ENCODE results near the gene DGCR8. TPM values are rescaled to one million over a fixed set of nuclear protein-coding genes. Genes with fewer than 3 reads are reported as not detected.

DGCR8 gene
- polyA plus RNA-seq, 2 of the 4 experiments (the other 2 are of a cell fraction), result 18.1 to 21.3 TPM

- Histone ChIP-seq H3K27ac (no peak overlapping the region), H3K4me3 (no peak overlapping the region), H3K4me2 (no peak overlapping the region), H3K9me3 (no peaks in the 10 kb centered on the region), H3K4me1 (no peaks in the 10 kb centered on the region)
- POLR2A ChIA-PET, result interaction anchor here (0.7 kb wide), 1 partner anchor 8 kb away, joined by 3 read pairs; the partner anchor contains the start of gene TRMT2A
- CTCF ChIA-PET, result interaction anchor here (1.3 to 2.4 kb wide), 5 partner anchors 8 to 143 kb away, joined by 3 to 11 read pairs (median 7); no protein-coding TSS in a partner anchor
- 85% methylated on average over 6 of the region's 23 CpGs for WGBS (ENCODE audit: missing lambda C conversion rate)
- TF ChIP-seq SREBF2 (IDR thresholded peaks at IDR 0.05), result no peak
- TF ChIP-seq HOXB5 (CRISPR knock-in tag; IDR thresholded peaks at IDR 0.05), result no peak
- TF ChIP-seq BCL3 (IDR thresholded peaks at IDR 0.05), result no peak
- no peak for TF ChIP-seq RFX5 (IDR thresholded peaks at IDR 0.05)
- no peak for TF ChIP-seq ZSCAN20 (CRISPR knock-in tag; IDR thresholded peaks at IDR 0.05)
- no peak for TF ChIP-seq TFCP2L1 (CRISPR knock-in tag; IDR thresholded peaks at IDR 0.05)
- no peak for TF ChIP-seq BHLHE40 (IDR thresholded peaks at IDR 0.05; ENCODE audit: low read depth, low read length)
- TF ChIP-seq FOSB (CRISPR knock-in tag; IDR thresholded peaks at IDR 0.05), result no peak
- TF ChIP-seq JUNB (IDR thresholded peaks at IDR 0.05), result no peak
- TF ChIP-seq KDM1A (IDR thresholded peaks at IDR 0.05; ENCODE audit: low read depth), result no peak
- TF ChIP-seq CHD4 (IDR thresholded peaks at IDR 0.05; ENCODE audit: borderline replicate concordance), result no peak
- TF ChIP-seq NFE2L2 (conservative IDR thresholded peaks at IDR 0.05; ENCODE audit: low read length), result no peak
- TF ChIP-seq PHF8 (IDR thresholded peaks at IDR 0.05; ENCODE audit: borderline replicate concordance, low read depth), result no peak
- TF ChIP-seq HES2 (IDR thresholded peaks at IDR 0.05), result no peak
- no peak for TF ChIP-seq ZC3H11A (IDR thresholded peaks at IDR 0.05)
- TF ChIP-seq ZNF302 (CRISPR knock-in tag; IDR thresholded peaks at IDR 0.05), result no peak
- no peak for TF ChIP-seq MAZ (IDR thresholded peaks at IDR 0.05; ENCODE audit: borderline replicate concordance, low read depth, low read length)
- TF ChIP-seq RARB (CRISPR knock-in tag; IDR thresholded peaks at IDR 0.05), result no peak
- no peak for TF ChIP-seq PBX3 (IDR thresholded peaks at IDR 0.05)
- TF ChIP-seq HDAC2 (IDR thresholded peaks at IDR 0.05), result no peak
- FAIRE-seq, result no peak
- ATAC-seq, result no peak
- DNase-seq (ENCODE audit: low read depth in 1 of 2, low spot score in 1 of 2), result no peak
Observed at GRCh38 chr22:20109411-20110358, 29.6 kb downstream of the DGCR8 start.

GRCh38 chr22:20110359-20110985, 30.4 kb downstream of the DGCR8 start:
- 91% methylated on average over 9 of the region's 9 CpGs for WGBS (ENCODE audit: missing lambda C conversion rate)
- FAIRE-seq (no peak), ATAC-seq (no peak), DNase-seq (ENCODE audit: low read depth in 1 of 2, low spot score in 1 of 2) (no peak)
- CTCF ChIA-PET, result interaction anchor here (0.6 to 2.4 kb wide), 8 partner anchors 9 to 144 kb away, joined by 3 to 11 read pairs (median 4); no protein-coding TSS in a partner anchor
- no peak overlapping the region for H3K4me2 ChIP-seq
- H3K4me3 ChIP-seq, result no peak overlapping the region
- H3K27ac ChIP-seq, result no peak overlapping the region
- POLR2A ChIA-PET, result no interaction called here
- H3K9me3 ChIP-seq, result no peaks in the 10 kb centered on the region
- TF ChIP-seq HOXB13 (CRISPR knock-in tag; IDR thresholded peaks at IDR 0.05; ENCODE audit: low read depth) (no peak), FOXS1 (CRISPR knock-in tag; IDR thresholded peaks at IDR 0.05) (no peak), CHD4 (IDR thresholded peaks at IDR 0.05; ENCODE audit: borderline replicate concordance) (no peak), HDAC2 (IDR thresholded peaks at IDR 0.05) (no peak), PHF8 (IDR thresholded peaks at IDR 0.05; ENCODE audit: borderline replicate concordance, low read depth) (no peak), E2F6 (IDR thresholded peaks at IDR 0.05; ENCODE audit: borderline replicate concordance, low read depth) (no peak), ZC3H11A (IDR thresholded peaks at IDR 0.05) (no peak), MAZ (IDR thresholded peaks at IDR 0.05; ENCODE audit: borderline replicate concordance, low read depth, low read length) (no peak), NR3C1 (IDR thresholded peaks at IDR 0.05) (no peak)
- H3K4me1 ChIP-seq, result peaks cover under 1% of the 10 kb centered on the region; the same call in 1 of the 3 replicates

Data from A549 (cell line).